HEK293 (cell line): ENCODE measurements around the gene ANXA4.

ENCODE experiments used
- CTCF ChIA-PET: fragments of 350-600 bp; formaldehyde crosslinking; extraction: SDS; loops from one replicate; lab custom pipeline; 2021; ENCODE audit warnings: antibody characterized with exemption; lab: Yijun Ruan, JAX
- POLR2A ChIA-PET: fragments of 300-600 bp; formaldehyde crosslinking; extraction: SDS; loops from one replicate; lab custom pipeline; 2020; ENCODE audit warnings: antibody characterized with exemption, inconsistent platforms; lab: Yijun Ruan, JAX
- H3K27ac ChIP-seq: fragments of 200-500 bp; sonication (Bioruptor generic); 2 replicates; pipeline ENCODE4 v1.5.1; 2014; ENCODE audit warnings: low read depth, low read length, control low read depth, inconsistent platforms; ENCODE audit errors: extremely low read depth
- H3K36me3 ChIP-seq, 2 experiments: fragments of 200-500 bp in 1 of 2; sonication (Bioruptor generic) in 1 of 2; 1 replicate in 1 of 2; 2 replicates in 1 of 2; pipeline ENCODE4 v1.5.1; 2014 to 2017; ENCODE audit warnings: inconsistent platforms in 2 of 2, low read length in 2 of 2; ENCODE audit not compliant: control insufficient read depth in 2 of 2, insufficient read depth in 1 of 2
- H3K4me1 ChIP-seq: fragments of 200-500 bp; sonication (Bioruptor generic); 2 replicates; pipeline ENCODE4 v1.5.1; 2014; ENCODE audit warnings: mild to moderate bottlenecking, low read length, inconsistent platforms; ENCODE audit not compliant: control insufficient read depth, insufficient read depth
- H3K4me3 ChIP-seq: 2 replicates; pipeline ENCODE4 v1.5.1; 2011; ENCODE audit warnings: low read depth, mild to moderate bottlenecking, control low read depth, low read length, moderate library complexity
- H3K9me3 ChIP-seq: fragments of 200-500 bp; sonication (Bioruptor generic); 2 replicates; pipeline ENCODE4 v1.5.1; 2014; ENCODE audit warnings: low read depth, low read length, inconsistent platforms; ENCODE audit not compliant: control insufficient read depth, insufficient read depth
- KLF1 ChIP-seq: fragments of 450-650 bp; formaldehyde crosslinking; IDR thresholded peaks from 2 replicates; pipeline ENCODE4 v1.5.1; 2016; ENCODE audit warnings: missing biosample characterization, missing genetic modification characterization
- MEIS1 ChIP-seq: sonication (generic); formaldehyde crosslinking; IDR thresholded peaks from 2 replicates; pipeline ENCODE4 v1.8.1; 2022; ENCODE audit warnings: missing genetic modification reagents, mild to moderate bottlenecking, borderline replicate concordance
- PRDM4 ChIP-seq: fragments of 450-650 bp; formaldehyde crosslinking; IDR thresholded peaks from 2 replicates; pipeline ENCODE4 v1.5.1; 2017; ENCODE audit warnings: missing biosample characterization, missing genetic modification characterization
- PRDM6 ChIP-seq: fragments of 450-650 bp; formaldehyde crosslinking; IDR thresholded peaks from 2 replicates; pipeline ENCODE4 v1.5.1; 2017; ENCODE audit warnings: missing biosample characterization, missing genetic modification characterization
- ZNF140 ChIP-seq: fragments of 450-650 bp; formaldehyde crosslinking; IDR thresholded peaks from 2 replicates; pipeline ENCODE4 v1.5.1; 2016; ENCODE audit warnings: missing biosample characterization, missing genetic modification characterization
- ZNF18 ChIP-seq: fragments of 450-650 bp; formaldehyde crosslinking; IDR thresholded peaks from 2 replicates; pipeline ENCODE4 v1.5.1; 2016; ENCODE audit warnings: missing biosample characterization, missing genetic modification characterization
- ZNF248 ChIP-seq: fragments of 450-650 bp; formaldehyde crosslinking; IDR thresholded peaks from 2 replicates; pipeline ENCODE4 v1.5.1; 2017; ENCODE audit warnings: missing biosample characterization, missing genetic modification characterization
- ZNF274 ChIP-seq, 2 experiments: fragments of 200-500 bp in 1 of 2; fragments of 450-650 bp in 1 of 2; sonication (Bioruptor generic) in 1 of 2; formaldehyde crosslinking in 1 of 2; IDR thresholded peaks; 2 replicates each; pipeline versions ENCODE4 v1.5.1 to v1.6.1; 2014 to 2016; ENCODE audit warnings: borderline replicate concordance in 1 of 2, inconsistent platforms in 1 of 2, low read length in 1 of 2, missing biosample characterization in 1 of 2, missing genetic modification characterization in 1 of 2
- ZNF501 ChIP-seq: fragments of 450-650 bp; formaldehyde crosslinking; IDR thresholded peaks from 2 replicates; pipeline ENCODE4 v1.5.1; 2016; ENCODE audit warnings: missing biosample characterization, missing genetic modification characterization
- ZNF660 ChIP-seq: fragments of 450-650 bp; IDR thresholded peaks from 2 replicates; pipeline ENCODE4 v1.5.1; 2018; ENCODE audit warnings: missing biosample characterization, mild to moderate bottlenecking, missing genetic modification characterization
- ZNF670 ChIP-seq: fragments of 450-650 bp; formaldehyde crosslinking; IDR thresholded peaks from 2 replicates; pipeline ENCODE4 v1.5.1; 2016; ENCODE audit warnings: missing biosample characterization, missing genetic modification characterization, low read depth
- ZSCAN30 ChIP-seq: fragments of 450-650 bp; IDR thresholded peaks from 2 replicates; pipeline ENCODE4 v1.5.1; 2018; ENCODE audit warnings: missing biosample characterization, mild to moderate bottlenecking, missing genetic modification characterization, moderate library complexity
- TF ChIP-seq, protein P1 (sequence below): fragments of 450-650 bp; formaldehyde crosslinking; IDR thresholded peaks from 2 replicates; pipeline ENCODE4 v1.5.1; 2016; ENCODE audit warnings: missing biosample characterization, missing genetic modification characterization
- TF ChIP-seq, protein P2 (sequence below): fragments of 450-650 bp; formaldehyde crosslinking; IDR thresholded peaks from 2 replicates; pipeline ENCODE4 v1.5.1; 2016; ENCODE audit warnings: missing biosample characterization, missing genetic modification characterization
- TF ChIP-seq, protein P3 (sequence below): fragments of 450-650 bp; formaldehyde crosslinking; IDR thresholded peaks from 2 replicates; pipeline ENCODE4 v1.5.1; 2016; ENCODE audit warnings: missing biosample characterization, missing genetic modification characterization
- TF ChIP-seq, protein P4 (sequence below): fragments of 450-650 bp; formaldehyde crosslinking; IDR thresholded peaks from 2 replicates; pipeline ENCODE4 v1.5.1; 2016; ENCODE audit warnings: missing biosample characterization, missing genetic modification characterization, low read depth

ANXA4 gene

GRCh38 chr2:69846182-69847067 is 104.5 kb downstream of the ANXA4 start:
- Histone ChIP-seq H3K4me3 (no peak overlapping the region), H3K27ac (no peak overlapping the region), H3K36me3 (peaks cover 36 to 69% of the 10 kb centered on the region in 2 experiments), H3K9me3 (no peaks in the 10 kb centered on the region), H3K4me1 (no peaks in the 10 kb centered on the region)
- ChIA-PET CTCF (interaction anchor here (0.6 to 1.4 kb wide), 3 partner anchors 122 to 625 kb away, joined by 3 to 5 read pairs (median 4); no protein-coding TSS in a partner anchor), POLR2A (interaction anchor here (0.6 kb wide), 1 partner anchor 705 kb away, joined by 3 read pairs; no protein-coding TSS in a partner anchor)
- no peak for TF ChIP-seq MEIS1
- no peak for TF ChIP-seq ZNF670
- TF ChIP-seq, protein P1, sequence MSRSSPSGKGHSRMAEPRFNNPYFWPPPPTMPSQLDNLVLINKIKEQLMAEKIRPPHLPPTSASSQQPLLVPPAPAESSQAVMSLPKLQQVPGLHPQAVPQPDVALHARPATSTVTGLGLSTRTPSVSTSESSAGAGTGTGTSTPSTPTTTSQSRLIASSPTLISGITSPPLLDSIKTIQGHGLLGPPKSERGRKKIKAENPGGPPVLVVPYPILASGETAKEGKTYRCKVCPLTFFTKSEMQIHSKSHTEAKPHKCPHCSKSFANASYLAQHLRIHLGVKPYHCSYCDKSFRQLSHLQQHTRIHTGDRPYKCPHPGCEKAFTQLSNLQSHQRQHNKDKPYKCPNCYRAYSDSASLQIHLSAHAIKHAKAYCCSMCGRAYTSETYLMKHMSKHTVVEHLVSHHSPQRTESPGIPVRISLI (tag by site-specific recombination), result no peak
- TF ChIP-seq ZSCAN30 (tag by site-specific recombination), result no peak
- TF ChIP-seq, protein P2, sequence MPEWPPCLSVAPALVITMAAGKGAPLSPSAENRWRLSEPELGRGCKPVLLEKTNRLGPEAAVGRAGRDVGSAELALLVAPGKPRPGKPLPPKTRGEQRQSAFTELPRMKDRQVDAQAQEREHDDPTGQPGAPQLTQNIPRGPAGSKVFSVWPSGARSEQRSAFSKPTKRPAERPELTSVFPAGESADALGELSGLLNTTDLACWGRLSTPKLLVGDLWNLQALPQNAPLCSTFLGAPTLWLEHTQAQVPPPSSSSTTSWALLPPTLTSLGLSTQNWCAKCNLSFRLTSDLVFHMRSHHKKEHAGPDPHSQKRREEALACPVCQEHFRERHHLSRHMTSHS, result no peak
- TF ChIP-seq ZNF140 (tag by site-specific recombination), result no peak
- no peak for TF ChIP-seq ZNF501 (tag by site-specific recombination)
- TF ChIP-seq PRDM6, result no peak
- TF ChIP-seq, protein P3, sequence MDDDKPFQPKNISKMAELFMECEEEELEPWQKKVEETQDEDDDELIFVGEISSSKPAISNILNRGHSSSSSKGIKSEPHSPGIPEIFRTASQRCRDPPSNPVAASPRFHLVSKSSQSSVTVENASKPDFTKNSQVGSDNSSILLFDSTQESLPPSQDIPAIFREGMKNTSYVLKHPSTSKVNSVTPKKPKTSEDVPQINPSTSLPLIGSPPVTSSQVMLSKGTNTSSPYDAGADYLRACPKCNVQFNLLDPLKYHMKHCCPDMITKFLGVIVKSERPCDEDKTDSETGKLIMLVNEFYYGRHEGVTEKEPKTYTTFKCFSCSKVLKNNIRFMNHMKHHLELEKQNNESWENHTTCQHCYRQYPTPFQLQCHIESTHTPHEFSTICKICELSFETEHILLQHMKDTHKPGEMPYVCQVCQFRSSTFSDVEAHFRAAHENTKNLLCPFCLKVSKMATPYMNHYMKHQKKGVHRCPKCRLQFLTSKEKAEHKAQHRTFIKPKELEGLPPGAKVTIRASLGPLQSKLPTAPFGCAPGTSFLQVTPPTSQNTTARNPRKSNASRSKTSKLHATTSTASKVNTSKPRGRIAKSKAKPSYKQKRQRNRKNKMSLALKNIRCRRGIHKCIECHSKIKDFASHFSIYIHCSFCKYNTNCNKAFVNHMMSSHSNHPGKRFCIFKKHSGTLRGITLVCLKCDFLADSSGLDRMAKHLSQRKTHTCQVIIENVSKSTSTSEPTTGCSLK (tag by site-specific recombination), result no peak
- TF ChIP-seq ZNF248 (tag by site-specific recombination), result no peak
- TF ChIP-seq PRDM4, result no peak
- TF ChIP-seq ZNF660, result no peak
- TF ChIP-seq ZNF18 (tag by site-specific recombination), result no peak
- TF ChIP-seq KLF1, result no peak
- no peak for TF ChIP-seq ZNF274 (IDR thresholded peaks at IDR 0.05; ENCODE audit: low read length)
- TF ChIP-seq ZNF274 (tag by site-specific recombination; IDR thresholded peaks at IDR 0.05; ENCODE audit: borderline replicate concordance), result no peak
- TF ChIP-seq, protein P4, sequence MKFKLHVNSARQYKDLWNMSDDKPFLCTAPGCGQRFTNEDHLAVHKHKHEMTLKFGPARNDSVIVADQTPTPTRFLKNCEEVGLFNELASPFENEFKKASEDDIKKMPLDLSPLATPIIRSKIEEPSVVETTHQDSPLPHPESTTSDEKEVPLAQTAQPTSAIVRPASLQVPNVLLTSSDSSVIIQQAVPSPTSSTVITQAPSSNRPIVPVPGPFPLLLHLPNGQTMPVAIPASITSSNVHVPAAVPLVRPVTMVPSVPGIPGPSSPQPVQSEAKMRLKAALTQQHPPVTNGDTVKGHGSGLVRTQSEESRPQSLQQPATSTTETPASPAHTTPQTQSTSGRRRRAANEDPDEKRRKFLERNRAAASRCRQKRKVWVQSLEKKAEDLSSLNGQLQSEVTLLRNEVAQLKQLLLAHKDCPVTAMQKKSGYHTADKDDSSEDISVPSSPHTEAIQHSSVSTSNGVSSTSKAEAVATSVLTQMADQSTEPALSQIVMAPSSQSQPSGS (tag by site-specific recombination), result no peak
